ENCODE measurements around the gene DIO3.
A peak's percentile ranks its signal among the peaks of the same experiment; 100 is the strongest.

The DIO3 gene

DNA sequence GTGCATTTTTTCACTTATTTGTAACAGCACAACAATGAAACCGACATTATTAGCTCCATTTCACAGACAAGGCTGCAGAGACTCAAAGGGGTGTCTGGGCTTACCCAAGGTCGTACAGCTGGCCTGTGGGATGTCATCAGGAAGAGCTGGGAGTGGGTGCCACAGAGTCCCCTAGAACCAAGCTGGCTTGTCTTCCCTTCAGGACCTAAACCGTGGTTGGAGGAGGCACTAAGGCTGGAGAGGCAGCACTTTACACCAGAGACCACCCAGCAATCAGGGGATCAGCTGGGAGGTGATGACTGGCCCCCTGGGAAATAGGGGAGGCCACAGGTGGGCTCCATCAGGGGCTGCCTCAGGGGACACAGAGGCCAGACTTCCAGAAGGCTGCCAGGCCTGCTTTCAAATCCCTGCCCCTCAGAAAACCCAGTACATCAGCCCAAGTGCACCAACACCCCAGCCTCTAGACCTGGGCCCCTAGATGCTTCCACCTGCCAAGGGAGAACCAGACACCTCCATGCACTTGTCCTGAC lies 28.3 kb downstream of the DIO3 start:
- H3K9me3 Mint-ChIP-seq (ENCODE audit: low read depth): peaks cover 3% of the 10 kb centered on the region
- H3K27me3 Mint-ChIP-seq: no peaks in the 10 kb centered on the region
- no peak overlapping the region for H3K4me3 Mint-ChIP-seq
- H3K36me3 Mint-ChIP-seq: no peaks in the 10 kb centered on the region
- H3K27ac Mint-ChIP-seq: no peak overlapping the region
- peaks cover 5% of the 10 kb centered on the region for H3K4me1 Mint-ChIP-seq (ENCODE audit: low read depth)

DNA sequence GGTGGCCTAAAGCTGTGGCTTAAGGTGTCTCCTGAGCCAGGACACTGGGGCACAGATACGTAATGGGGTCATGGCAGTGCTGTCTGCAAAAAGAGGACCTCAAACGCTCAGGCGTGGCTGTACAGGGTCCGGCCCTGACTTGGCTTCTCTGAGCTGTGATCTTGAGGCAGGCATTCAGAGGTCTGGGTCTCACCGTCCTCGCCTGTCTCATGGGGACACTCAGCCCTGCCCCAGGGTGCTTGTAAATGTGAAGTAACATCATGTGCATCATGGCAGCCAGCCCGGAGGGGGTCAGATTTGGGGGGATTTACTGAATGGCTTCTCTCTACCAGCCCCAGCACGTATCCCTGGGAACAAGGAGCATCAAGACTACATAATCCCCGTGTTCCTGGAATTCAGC lies 28.8 kb downstream of the DIO3 start:
- H3K27me3 Mint-ChIP-seq: no peaks in the 10 kb centered on the region
- H3K4me3 Mint-ChIP-seq: no peak overlapping the region
- peaks cover 3% of the 10 kb centered on the region for H3K9me3 Mint-ChIP-seq (ENCODE audit: low read depth)
- H3K36me3 Mint-ChIP-seq: no peaks in the 10 kb centered on the region
- no peak overlapping the region for H3K27ac Mint-ChIP-seq
- peaks cover 9% of the 10 kb centered on the region for H3K4me1 Mint-ChIP-seq (ENCODE audit: low read depth)

DNA sequence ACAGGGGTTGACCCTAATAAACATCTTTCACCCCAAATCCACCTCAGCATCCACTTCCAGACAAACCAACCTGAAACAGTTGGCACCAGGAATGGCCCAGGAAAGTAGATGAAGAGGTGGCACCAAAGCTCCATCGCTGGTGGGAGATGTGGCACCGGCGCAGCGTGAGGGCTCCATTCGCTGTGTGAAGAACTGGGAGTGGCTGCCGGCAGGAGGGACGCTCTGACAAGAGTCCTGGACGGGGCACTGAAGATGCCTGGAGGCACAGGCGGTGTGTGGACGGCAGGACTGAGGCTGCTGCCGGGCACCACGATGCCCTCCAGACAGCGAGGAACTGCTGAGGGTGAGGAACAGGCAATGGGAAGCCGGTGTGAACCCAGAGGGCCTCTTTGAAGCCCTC lies 29.3 kb downstream of the DIO3 start:
- H3K36me3 Mint-ChIP-seq: no peaks in the 10 kb centered on the region
- H3K27ac Mint-ChIP-seq: no peak overlapping the region
- H3K27me3 Mint-ChIP-seq: no peaks in the 10 kb centered on the region
- H3K9me3 Mint-ChIP-seq (ENCODE audit: low read depth): peaks cover 3% of the 10 kb centered on the region
- no peak overlapping the region for H3K4me3 Mint-ChIP-seq
- H3K4me1 Mint-ChIP-seq (ENCODE audit: low read depth): peaks cover 11% of the 10 kb centered on the region

DNA sequence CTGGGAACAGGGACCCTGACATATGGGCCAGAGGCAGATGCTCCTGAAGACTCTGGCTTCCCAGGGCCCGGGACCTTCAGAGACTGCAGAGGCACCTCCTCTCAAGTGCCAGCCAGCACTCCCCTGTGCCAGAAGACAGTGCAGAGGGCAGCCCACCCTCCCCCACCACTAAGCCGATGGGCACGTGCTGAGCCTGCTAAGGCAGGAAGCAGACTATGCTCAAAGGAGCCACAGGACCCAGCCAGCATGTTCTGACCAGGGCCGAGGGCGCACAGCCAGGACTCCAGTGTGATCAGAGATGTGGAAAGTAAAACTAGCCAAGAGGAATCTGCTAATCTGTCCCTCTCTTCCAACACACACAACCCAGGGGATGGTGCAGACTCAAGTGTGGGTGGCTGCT lies 29.8 kb downstream of the DIO3 start:
- Mint-ChIP-seq H3K4me3 (no peak overlapping the region), H3K4me1 (ENCODE audit: low read depth) (peaks cover 16% of the 10 kb centered on the region), H3K27ac (no peak overlapping the region), H3K27me3 (no peaks in the 10 kb centered on the region), H3K36me3 (no peaks in the 10 kb centered on the region), H3K9me3 (ENCODE audit: low read depth) (peaks cover 3% of the 10 kb centered on the region)

DNA sequence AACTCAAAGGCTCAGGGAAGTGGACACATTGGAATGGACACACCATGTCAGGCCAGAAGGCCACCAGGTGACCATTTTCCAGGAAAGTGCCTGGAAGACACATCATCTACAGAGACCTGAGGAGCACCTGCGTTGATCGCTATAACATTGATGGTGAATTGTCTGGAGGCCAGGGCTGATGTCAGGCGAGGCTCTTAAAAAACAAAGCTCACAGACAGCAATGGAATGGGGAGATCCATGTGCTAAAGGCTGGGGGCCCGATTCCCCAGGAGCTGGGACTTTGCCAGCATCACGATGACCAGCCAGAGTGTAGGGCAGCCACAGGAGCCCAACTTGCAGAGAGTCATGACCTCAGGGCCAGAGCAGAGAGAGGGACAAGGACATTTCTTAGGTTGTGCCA lies 30.3 kb downstream of the DIO3 start:
- Mint-ChIP-seq H3K9me3 (ENCODE audit: low read depth) (peaks cover 3% of the 10 kb centered on the region), H3K4me3 (no peak overlapping the region), H3K27ac (peak overlapping the region; percentile 28), H3K27me3 (no peaks in the 10 kb centered on the region), H3K36me3 (no peaks in the 10 kb centered on the region), H3K4me1 (ENCODE audit: low read depth) (peaks cover 21% of the 10 kb centered on the region)

DNA sequence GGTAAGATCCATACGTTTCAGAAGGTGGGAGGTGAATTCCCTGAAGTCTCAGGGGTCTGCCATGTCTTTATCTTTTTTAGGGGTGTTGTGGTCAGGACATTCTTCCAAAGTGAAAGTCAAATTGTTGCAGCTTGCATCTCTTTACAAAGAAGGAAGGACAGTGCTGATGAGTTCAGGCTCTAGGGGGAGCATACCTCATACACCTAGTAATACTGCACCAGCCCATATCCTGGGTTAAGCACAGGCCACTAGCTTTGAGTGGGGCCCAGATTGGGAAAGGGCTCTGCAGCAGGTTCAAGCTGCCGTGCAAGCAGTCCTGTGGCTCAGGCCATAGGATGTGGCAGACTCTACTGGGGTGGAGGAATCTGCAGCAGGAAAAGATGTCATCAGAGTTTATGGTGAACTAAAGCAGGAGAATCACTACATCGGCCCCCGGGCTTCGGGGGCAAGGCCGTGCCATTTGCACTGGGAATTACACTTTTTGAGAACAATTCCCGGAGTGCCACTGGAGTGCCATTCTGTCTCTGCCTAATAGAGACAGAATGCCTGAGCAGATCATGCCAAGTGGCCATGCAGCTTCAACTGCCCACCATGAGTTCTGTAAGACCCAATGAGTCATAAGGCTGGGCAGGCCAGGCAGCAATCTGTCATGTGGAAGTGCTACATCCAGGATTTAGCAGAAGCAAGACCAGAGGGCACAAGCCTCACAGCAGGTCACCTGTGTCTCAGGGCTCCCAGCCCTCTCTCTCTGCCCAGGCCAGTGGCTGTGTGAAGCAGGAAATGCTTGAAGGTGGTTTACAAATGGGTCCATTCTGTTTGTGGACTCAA lies 32.3 kb downstream of the DIO3 start:
- Mint-ChIP-seq H3K4me1 (ENCODE audit: low read depth) (peaks cover 41% of the 10 kb centered on the region), H3K4me3 (no peak overlapping the region), H3K27ac (peak overlapping the region; percentile 5), H3K9me3 (ENCODE audit: low read depth) (peaks cover 3% of the 10 kb centered on the region), H3K27me3 (no peaks in the 10 kb centered on the region), H3K36me3 (no peaks in the 10 kb centered on the region)

DNA sequence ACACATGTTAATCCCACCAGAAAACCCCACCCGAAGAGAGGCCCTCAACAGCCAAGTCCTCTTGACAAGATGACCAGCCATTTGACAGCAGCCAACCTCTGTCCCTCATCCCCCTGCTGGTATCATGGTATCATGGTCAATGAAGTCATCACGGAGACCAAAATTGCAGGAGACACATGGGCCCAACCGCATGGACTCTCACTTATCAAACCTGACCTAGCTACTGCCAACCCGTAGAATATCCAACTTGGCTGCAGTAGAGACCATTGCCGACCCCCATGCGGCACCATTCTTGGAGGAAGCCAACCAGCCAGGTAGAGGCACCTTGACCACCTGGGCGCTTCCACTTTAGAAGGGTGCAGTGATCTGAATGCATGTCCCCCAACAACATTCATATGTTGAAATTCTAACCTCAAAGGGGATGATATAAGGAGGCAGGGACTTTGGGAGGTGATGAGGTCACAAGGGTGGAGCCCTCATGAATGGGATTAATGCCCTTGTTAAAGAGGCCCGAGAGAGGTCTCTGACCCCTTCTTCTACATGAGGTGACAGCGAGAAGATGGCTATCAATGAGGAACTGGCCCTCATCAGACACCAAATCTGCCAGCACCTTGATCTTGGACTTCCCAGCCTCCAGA lies 33.3 kb downstream of the DIO3 start:
- H3K4me3 Mint-ChIP-seq: no peak overlapping the region
- H3K4me1 Mint-ChIP-seq (ENCODE audit: low read depth): peaks cover 46% of the 10 kb centered on the region
- peak overlapping the region; percentile 5 for H3K27ac Mint-ChIP-seq
- H3K9me3 Mint-ChIP-seq (ENCODE audit: low read depth): peaks cover 3% of the 10 kb centered on the region
- H3K27me3 Mint-ChIP-seq: no peaks in the 10 kb centered on the region
- H3K36me3 Mint-ChIP-seq: no peaks in the 10 kb centered on the region

DNA sequence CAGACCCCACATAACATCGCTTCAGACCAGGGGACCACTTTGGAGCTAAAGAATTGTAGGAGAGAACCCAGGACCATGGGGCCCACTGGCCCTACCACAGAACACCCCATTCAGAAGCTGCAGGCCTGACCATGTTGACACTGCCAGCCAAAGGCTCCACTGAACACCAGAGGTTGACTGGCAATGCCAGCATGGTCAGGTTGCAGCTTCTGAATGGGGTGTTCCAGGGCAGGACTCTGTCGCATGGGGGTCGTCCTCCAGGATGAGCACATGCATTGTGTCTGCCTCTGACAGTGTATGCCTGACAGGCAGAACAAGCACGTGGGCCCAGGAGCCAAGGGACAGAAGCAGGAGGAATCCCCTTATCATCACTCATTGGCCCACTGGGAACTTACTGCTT lies 34.1 kb downstream of the DIO3 start:
- H3K27ac Mint-ChIP-seq: peak overlapping the region; percentile 91
- H3K27me3 Mint-ChIP-seq: no peaks in the 10 kb centered on the region
- H3K9me3 Mint-ChIP-seq (ENCODE audit: low read depth): peaks cover 3% of the 10 kb centered on the region
- H3K36me3 Mint-ChIP-seq: no peaks in the 10 kb centered on the region
- H3K4me1 Mint-ChIP-seq (ENCODE audit: low read depth): peaks cover 48% of the 10 kb centered on the region
- H3K4me3 Mint-ChIP-seq: no peak overlapping the region

DNA sequence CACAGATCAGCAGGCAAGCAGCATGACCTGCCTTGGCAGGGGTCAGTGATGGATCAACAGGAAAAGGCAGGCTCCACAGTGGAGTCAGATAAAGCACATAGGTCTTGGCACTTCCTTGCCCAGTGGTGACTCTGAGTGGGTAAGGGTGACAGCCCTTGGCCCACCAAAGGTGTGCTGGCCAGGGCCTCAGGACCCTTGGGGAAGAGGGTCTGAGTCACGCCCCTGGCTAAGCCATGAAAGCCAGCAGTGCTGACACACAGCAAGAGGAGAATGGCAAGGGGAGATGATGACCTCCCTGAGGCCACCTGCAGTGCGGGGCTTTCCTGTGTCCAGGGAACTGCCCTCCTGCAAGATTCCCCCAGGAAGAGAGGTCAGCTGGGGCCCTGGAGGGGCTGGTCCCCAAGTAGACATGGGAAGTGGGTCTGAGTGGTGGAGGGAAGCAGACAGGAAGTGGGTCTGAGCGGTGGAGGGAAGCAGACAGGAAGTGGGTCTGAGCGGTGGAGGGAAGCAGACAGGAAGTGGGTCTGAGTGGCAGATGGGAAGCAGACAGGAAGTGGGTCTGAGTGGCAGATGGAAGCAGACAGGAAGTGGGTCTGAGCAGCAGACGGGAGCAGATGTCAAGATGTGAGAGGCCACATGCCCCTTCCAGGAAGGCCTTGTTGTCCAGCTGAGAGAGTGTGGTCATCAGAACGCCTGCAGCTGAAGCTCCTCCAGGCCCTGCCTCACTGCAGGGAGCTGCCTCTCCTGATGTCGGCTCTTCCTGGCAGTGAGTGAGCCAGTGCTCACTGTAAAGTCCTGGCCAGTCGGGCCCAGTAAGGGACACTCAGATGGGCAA lies 34.8 kb downstream of the DIO3 start:
- H3K36me3 Mint-ChIP-seq: no peaks in the 10 kb centered on the region
- peaks cover 3% of the 10 kb centered on the region for H3K9me3 Mint-ChIP-seq (ENCODE audit: low read depth)
- peaks cover 48% of the 10 kb centered on the region for H3K4me1 Mint-ChIP-seq (ENCODE audit: low read depth)
- H3K4me3 Mint-ChIP-seq: peak overlapping the region; percentile 59
- peak overlapping the region; percentile 91 for H3K27ac Mint-ChIP-seq
- H3K27me3 Mint-ChIP-seq: no peaks in the 10 kb centered on the region

DNA sequence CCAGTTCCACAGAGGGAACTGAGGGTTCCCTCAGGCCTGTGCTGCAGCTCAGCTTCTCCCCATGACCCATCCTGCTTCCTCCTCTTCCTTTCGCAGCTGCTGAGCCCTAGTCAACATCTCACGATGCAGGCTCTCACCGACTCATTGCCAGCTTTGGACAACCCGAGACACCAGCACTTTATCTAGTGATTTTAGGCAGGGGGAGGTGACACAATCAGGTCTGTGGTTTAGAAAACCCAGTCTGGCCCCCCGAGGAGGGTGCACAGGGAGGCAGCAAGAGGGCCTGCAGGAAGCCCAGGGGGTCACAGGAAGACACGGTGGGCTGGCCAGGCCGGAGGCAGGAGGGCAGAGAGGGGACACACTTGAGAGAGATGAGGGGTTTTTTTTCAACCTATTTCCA lies 35.4 kb downstream of the DIO3 start:
- Mint-ChIP-seq H3K4me1 (ENCODE audit: low read depth) (peaks cover 46% of the 10 kb centered on the region), H3K36me3 (no peaks in the 10 kb centered on the region), H3K27ac (peak overlapping the region; percentile 91), H3K27me3 (no peaks in the 10 kb centered on the region), H3K4me3 (peak overlapping the region; percentile 59), H3K9me3 (ENCODE audit: low read depth) (peaks cover 3% of the 10 kb centered on the region)

DNA sequence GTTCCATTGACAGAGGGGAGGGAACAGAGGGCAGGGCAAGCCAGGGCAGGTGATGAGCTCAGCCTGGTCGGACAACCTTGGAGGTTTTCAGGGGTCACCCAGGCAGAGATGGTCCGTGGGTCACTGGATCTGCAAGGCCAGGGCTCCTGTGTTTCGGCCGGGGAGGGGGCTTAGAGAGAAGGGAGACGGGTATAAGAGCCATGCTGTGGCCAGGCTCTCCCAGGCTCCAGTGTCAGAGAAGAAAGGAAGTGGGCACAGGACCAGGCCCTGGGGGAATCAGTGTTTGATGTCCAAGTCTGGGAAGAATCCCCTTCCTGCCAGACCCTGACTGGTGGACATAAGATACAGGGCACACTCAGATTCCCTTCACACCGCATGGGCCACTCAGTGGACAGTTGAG lies 36.9 kb downstream of the DIO3 start:
- Mint-ChIP-seq H3K27ac (no peak overlapping the region), H3K4me1 (ENCODE audit: low read depth) (peaks cover 46% of the 10 kb centered on the region), H3K36me3 (no peaks in the 10 kb centered on the region), H3K27me3 (no peaks in the 10 kb centered on the region), H3K9me3 (ENCODE audit: low read depth) (peaks cover 3% of the 10 kb centered on the region), H3K4me3 (no peak overlapping the region)

DNA sequence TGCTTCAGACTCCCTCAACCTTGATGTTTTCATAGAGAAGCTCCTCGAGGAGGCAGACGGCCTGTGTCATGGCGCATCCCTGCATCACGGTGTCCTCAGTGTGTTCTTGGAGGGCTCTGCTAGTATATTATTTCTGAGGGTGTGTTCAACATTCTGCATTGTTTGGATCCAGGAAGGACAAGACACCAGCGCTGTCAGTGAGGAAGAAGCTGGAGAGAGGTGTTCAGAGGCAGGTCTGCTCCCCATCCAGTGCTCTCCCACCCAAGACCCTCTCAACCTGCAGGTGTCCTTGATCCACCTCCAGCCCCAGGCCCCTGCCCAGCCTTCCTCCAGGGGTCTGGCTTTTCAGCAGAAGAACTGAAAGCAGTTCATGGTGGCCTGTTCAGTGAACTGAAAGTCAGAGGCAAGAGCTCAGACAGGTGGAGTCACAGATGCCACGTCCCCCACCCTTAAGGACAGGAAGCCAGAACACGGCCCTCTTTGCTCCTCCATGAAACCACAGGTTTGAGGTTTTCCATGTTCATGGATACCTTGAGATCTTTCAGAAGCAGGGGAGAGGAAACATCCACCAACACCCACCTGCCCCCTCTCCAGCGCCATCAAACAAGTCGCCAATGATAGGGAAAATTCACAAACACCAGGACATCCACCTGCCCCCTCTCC lies 37.4 kb downstream of the DIO3 start:
- Mint-ChIP-seq H3K27me3 (no peaks in the 10 kb centered on the region), H3K27ac (no peak overlapping the region), H3K36me3 (no peaks in the 10 kb centered on the region), H3K4me3 (no peak overlapping the region), H3K4me1 (ENCODE audit: low read depth) (peaks cover 44% of the 10 kb centered on the region), H3K9me3 (ENCODE audit: low read depth) (no peaks in the 10 kb centered on the region)

DNA sequence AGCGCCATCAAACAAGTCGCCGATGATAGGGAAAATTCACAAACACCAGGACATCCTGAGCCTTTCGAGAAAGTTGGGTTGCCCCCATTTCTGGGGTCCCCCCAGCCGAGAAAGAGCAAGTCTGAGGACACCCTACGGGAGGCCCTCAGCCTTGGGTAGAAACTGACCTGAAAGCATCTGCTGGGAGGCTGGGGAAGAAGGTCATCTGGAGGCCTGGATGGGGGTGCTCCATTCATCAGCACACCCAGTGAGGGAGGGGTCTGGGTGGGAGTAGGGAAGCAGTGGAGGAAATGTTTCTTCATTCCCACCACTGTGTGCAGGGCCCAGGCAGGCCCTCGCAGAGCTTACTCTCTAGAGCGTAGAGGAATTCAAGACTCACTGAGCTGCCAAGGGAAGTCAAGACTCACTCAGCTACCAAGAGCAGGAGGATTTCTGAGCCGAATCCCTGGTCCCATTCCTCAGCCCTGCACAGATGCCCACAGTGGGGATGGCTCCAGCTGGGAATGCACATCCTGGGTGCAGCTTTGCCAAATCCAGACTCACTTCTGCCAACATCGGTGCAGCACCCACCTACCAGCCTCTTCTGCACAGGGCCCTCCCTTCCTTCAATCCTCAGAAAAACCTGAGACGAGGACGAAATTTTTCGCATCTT lies 38.1 kb downstream of the DIO3 start:
- no peak overlapping the region for H3K4me3 Mint-ChIP-seq
- H3K9me3 Mint-ChIP-seq (ENCODE audit: low read depth): no peaks in the 10 kb centered on the region
- peaks cover 44% of the 10 kb centered on the region for H3K4me1 Mint-ChIP-seq (ENCODE audit: low read depth)

DNA sequence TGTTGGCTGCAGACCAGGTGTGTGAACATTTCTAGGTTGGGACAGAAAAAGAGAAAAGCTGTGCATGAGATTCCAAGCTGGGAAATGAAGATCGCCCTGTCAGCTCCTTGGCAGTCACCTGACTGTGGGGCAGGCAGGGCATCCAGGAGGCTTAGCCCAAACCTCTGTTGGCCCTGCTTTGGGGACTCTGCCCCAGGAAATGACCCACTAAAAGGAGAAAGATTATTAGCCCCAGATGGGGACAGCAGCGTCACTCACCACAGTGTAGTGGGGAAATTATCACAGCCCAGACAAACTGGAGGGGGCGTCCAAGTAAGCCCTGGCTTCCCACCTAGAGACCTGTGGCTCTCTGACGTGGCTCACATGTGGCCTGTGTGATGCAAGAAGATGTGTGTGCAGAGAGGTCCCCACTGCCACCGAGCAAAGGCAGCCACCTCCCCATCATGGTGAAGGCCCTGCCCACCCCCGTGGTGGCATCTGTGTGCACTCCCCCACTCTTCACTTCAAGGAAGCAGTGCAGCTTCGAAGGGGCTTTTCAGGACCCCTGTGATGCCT lies 39.1 kb downstream of the DIO3 start:
- no peak overlapping the region for H3K4me3 Mint-ChIP-seq
- peaks cover 3% of the 10 kb centered on the region for H3K27me3 Mint-ChIP-seq
- no peak overlapping the region for H3K27ac Mint-ChIP-seq
- peaks cover 39% of the 10 kb centered on the region for H3K4me1 Mint-ChIP-seq (ENCODE audit: low read depth)
- no peaks in the 10 kb centered on the region for H3K9me3 Mint-ChIP-seq (ENCODE audit: low read depth)
- no peaks in the 10 kb centered on the region for H3K36me3 Mint-ChIP-seq

More for the DNA sequence above, 38.1 kb downstream of the DIO3 start:
- Mint-ChIP-seq H3K27ac (no peak overlapping the region), H3K27me3 (no peaks in the 10 kb centered on the region), H3K36me3 (no peaks in the 10 kb centered on the region)
